IMR-90 (cell line): ENCODE data around the gene TRIM62. TPM values are rescaled to one million over a fixed set of nuclear protein-coding genes. Genes with fewer than 3 reads are reported as not detected.

Experiments
- ATAC-seq: fragments of 200-7000 bp; cut with Tn5 transposase; 2 replicates; pipeline ENCODE4 v1.9.1; 2020; ENCODE audit warnings: low read depth, mild to moderate bottlenecking, moderate library complexity
- BruUV-seq: library from RNA; stranded (reverse); fragments of 400-500 nt; replicated peaks from 2 replicates; lab custom pipeline; 2021; lab: Mats Ljungman, UMichigan
- CTCF ChIA-PET: fragments of 300-600 bp; formaldehyde crosslinking; extraction: SDS; loops from one replicate; lab custom pipeline; 2021; ENCODE audit warnings: antibody characterized with exemption; lab: Yijun Ruan, JAX
- POLR2A ChIA-PET: fragments of 300-600 bp; sonication (Branson Sonifier 250); formaldehyde crosslinking; loops from one replicate; lab custom pipeline; 2022; ENCODE audit warnings: antibody characterized with exemption; ENCODE audit not compliant: unreplicated experiment; lab: Charles Lee
- DNase-seq: peaks from one replicate; pipeline ENCODE4 v3.0.0; 2013
- H2AFZ ChIP-seq: replicated peaks from 2 replicates; pipeline ENCODE3; 2013; ENCODE audit warnings: low read length, mild to moderate bottlenecking; ENCODE audit not compliant: poor library complexity
- H2AK5ac ChIP-seq: 2 replicates; pipeline ENCODE4 v1.6.1; 2013; ENCODE audit warnings: low read depth, low read length, inconsistent platforms
- H2AK9ac ChIP-seq: replicated peaks from 2 replicates; pipeline ENCODE3; 2013; ENCODE audit warnings: mild to moderate bottlenecking, low read depth, low read length, moderate library complexity; ENCODE audit not compliant: poor library complexity
- H2BK120ac ChIP-seq: 2 replicates; pipeline ENCODE4 v1.6.1; 2013; ENCODE audit warnings: low read depth, low read length, inconsistent platforms
- H2BK15ac ChIP-seq: 3 replicates; pipeline ENCODE4 v1.6.1; 2013; ENCODE audit warnings: low read depth, low read length, inconsistent platforms
- H2BK20ac ChIP-seq: 2 replicates; pipeline ENCODE4 v1.6.1; 2013; ENCODE audit warnings: low read depth, mild to moderate bottlenecking, inconsistent platforms, low read length, moderate library complexity
- H2BK5ac ChIP-seq: 2 replicates; pipeline ENCODE4 v1.6.1; 2013; ENCODE audit warnings: mild to moderate bottlenecking, low read depth, low read length, inconsistent platforms; ENCODE audit not compliant: poor library complexity, severe bottlenecking
- H3K14ac ChIP-seq: replicated peaks from 2 replicates; pipeline ENCODE4 v1.6.1; 2013; ENCODE audit warnings: low read depth, low read length, inconsistent platforms
- H3K18ac ChIP-seq: 2 replicates; pipeline ENCODE4 v1.6.1; 2013; ENCODE audit warnings: low read depth, low read length, control low read depth
- H3K23ac ChIP-seq: 2 replicates; pipeline ENCODE4 v1.6.1; 2013; ENCODE audit warnings: low read depth, low read length, inconsistent platforms
- H3K27ac ChIP-seq: 2 replicates; pipeline ENCODE4 v1.5.1; 2013; ENCODE audit warnings: mild to moderate bottlenecking, control low read depth, low read length; ENCODE audit not compliant: insufficient read depth
- H3K27me3 ChIP-seq: 2 replicates; pipeline ENCODE4 v1.6.1; 2013; ENCODE audit warnings: low read length; ENCODE audit not compliant: control insufficient read depth, insufficient read depth
- H3K36me3 ChIP-seq: 2 replicates; pipeline ENCODE4 v1.6.1; 2013; ENCODE audit warnings: low read length, mixed read lengths; ENCODE audit not compliant: control insufficient read depth, insufficient read depth
- H3K4ac ChIP-seq: 2 replicates; pipeline ENCODE4 v1.6.1; 2013; ENCODE audit warnings: low read depth, low read length, inconsistent platforms
- H3K4me1 ChIP-seq: 2 replicates; pipeline ENCODE4 v1.6.1; 2013; ENCODE audit warnings: low read length, mixed read lengths; ENCODE audit not compliant: control insufficient read depth, insufficient read depth
- H3K4me2 ChIP-seq: 2 replicates; pipeline ENCODE4 v1.6.1; 2013; ENCODE audit warnings: low read depth, mild to moderate bottlenecking, control low read depth, low read length, moderate library complexity
- H3K4me3 ChIP-seq: 2 replicates; pipeline ENCODE4 v1.5.1; 2013; ENCODE audit warnings: low read depth, mild to moderate bottlenecking, control low read depth, low read length, moderate library complexity; ENCODE audit not compliant: insufficient read depth
- H3K56ac ChIP-seq: 2 replicates; pipeline ENCODE4 v1.6.1; 2013; ENCODE audit warnings: low read length, inconsistent platforms; ENCODE audit not compliant: insufficient read depth; ENCODE audit errors: extremely low read depth
- H3K79me1 ChIP-seq, 2 experiments: 2 replicates each; pipeline ENCODE4 v1.6.1; 2013; ENCODE audit warnings: low read length in 2 of 2, inconsistent platforms in 1 of 2, low read depth in 1 of 2
- H3K9ac ChIP-seq: 2 replicates; pipeline ENCODE4 v1.6.1; 2013; ENCODE audit warnings: low read depth, low read length, control low read depth
- H3K9me1 ChIP-seq: 2 replicates; pipeline ENCODE4 v1.6.1; 2013; ENCODE audit warnings: low read length, inconsistent platforms; ENCODE audit not compliant: insufficient read depth
- H3K9me3 ChIP-seq: 2 replicates; pipeline ENCODE4 v1.6.1; 2013; ENCODE audit warnings: low read length; ENCODE audit not compliant: control insufficient read depth, insufficient read depth
- H4K20me1 ChIP-seq: 2 replicates; pipeline ENCODE4 v1.6.1; 2013; ENCODE audit warnings: low read length, inconsistent platforms; ENCODE audit not compliant: insufficient read depth
- H4K5ac ChIP-seq: 2 replicates; pipeline ENCODE4 v1.6.1; 2013; ENCODE audit warnings: mild to moderate bottlenecking, low read depth, low read length, control low read depth
- H4K8ac ChIP-seq, 2 experiments: 2 replicates each; pipeline ENCODE4 v1.6.1; 2013; ENCODE audit warnings: low read depth in 2 of 2, low read length in 2 of 2, control low read depth in 1 of 2, inconsistent platforms in 1 of 2
- H4K91ac ChIP-seq: 2 replicates; pipeline ENCODE4 v1.6.1; 2013; ENCODE audit warnings: low read depth, low read length, inconsistent platforms; ENCODE audit not compliant: insufficient read depth
- CEBPB ChIP-seq: IDR thresholded peaks from 2 replicates; pipeline ENCODE4 v1.6.1; 2012; ENCODE audit warnings: low read depth, low read length, improper control_type of control experiment
- POLR2A ChIP-seq: IDR thresholded peaks from 2 replicates; pipeline ENCODE4 v1.6.1; 2012; ENCODE audit warnings: mild to moderate bottlenecking, low read depth, low read length
- WGBS, 2 experiments: methylation state at CpG; one replicate each; pipeline versions ENCODE4 v1.1.5 to v1.1.7; 2013; ENCODE audit warnings: missing lambda C conversion rate in 2 of 2; ENCODE audit not compliant: insufficient read length in 1 of 2; ENCODE audit errors: extremely low coverage in 2 of 2; 5-methylcytosine and 5-hydroxymethylcytosine counted together
- dilution Hi-C: fragments of 300-500 bp; cut with HindIII; formaldehyde crosslinking; loops from one replicate; pipeline ENCODE4 v1.14.3; 2018; ENCODE audit warnings: low sequenced_read_pairs; ENCODE audit not compliant: unreplicated experiment
- in situ Hi-C: fragments of 300-500 bp; cut with MboI; formaldehyde crosslinking; loops from 3 replicates; pipeline ENCODE4 v1.14.3; 2019; ENCODE audit warnings: low sequenced_read_pairs, inconsistent platforms, mixed read lengths
- intact Hi-C: fragments of 100-400 bp; cut with micrococcal nuclease; formaldehyde crosslinking; loops from 2 replicates; pipeline ENCODE4 v1.10.0; 2022
- polyA plus RNA-seq, 3 experiments: library from polyadenylated mRNA; depleted of rRNA; stranded (reverse); fragments of >200 nt; gene quantifications; 2 replicates each; pipeline ENCODE4 v1.2.3, GENCODE V29; 2012; ENCODE audit warnings: low replicate concordance in 1 of 3
- total RNA-seq: library from RNA; depleted of rRNA; stranded (reverse); fragments of >200 nt; gene quantifications from 2 replicates; pipeline ENCODE4 v1.2.3, GENCODE V29; 2012

Gene TRIM62
- total and polyA plus RNA-seq, 2 of the 4 experiments (the other 2 are of a cell fraction), result 3.0 to 11.1 TPM

GRCh38 chr1:33142483-33143064, 39.3 kb downstream of the TRIM62 start:
- no peak for ATAC-seq
- intact Hi-C loops, result no loop called here

More at GRCh38 chr1:33142483-33143064, 39.3 kb downstream of the TRIM62 start:
- Histone ChIP-seq H3K4me2 (no peak overlapping the region), H3K4ac (peak overlapping the region; percentile 96), H3K4me3 (no peak overlapping the region), H3K56ac (peak overlapping the region; percentile 82; the same call in 1 of the 2 replicates), H2BK120ac (peak overlapping the region; percentile 97), H3K9me1 (peaks cover 37% of the 10 kb centered on the region), H2BK5ac (peak overlapping the region; percentile 93), H4K91ac (peak overlapping the region; percentile 95), H3K27me3 (no peaks in the 10 kb centered on the region), H4K20me1 (no peaks in the 10 kb centered on the region), H2AFZ (peak overlapping the region; percentile 26), H4K5ac (peak overlapping the region; percentile 74; the same call in 1 of the 2 replicates), H2BK15ac (peak overlapping the region; percentile 79; the same call in 2 of the 3 replicates), H2AK5ac (peak overlapping the region; percentile 87), H3K36me3 (peaks cover 19% of the 10 kb centered on the region), H4K8ac (peak overlapping the region; percentile 73 to 79), H3K27ac (peak overlapping the region; percentile 54), H3K23ac (peak overlapping the region; percentile 92), H2BK20ac (peak overlapping the region; percentile 93), H3K79me1 (peaks cover 3 to 28% of the 10 kb centered on the region in 2 experiments; a peak in 3 of 4 replicates), H3K4me1 (peaks cover 22% of the 10 kb centered on the region), H3K9me3 (no peaks in the 10 kb centered on the region), H3K14ac (peak overlapping the region; percentile 92), H3K18ac (peak overlapping the region; percentile 73), H2AK9ac (peak overlapping the region; percentile 65), H3K9ac (no peak overlapping the region)
- TF ChIP-seq POLR2A, result no peak
- peak; percentile 54; the same call in 1 of the 2 replicates for TF ChIP-seq CEBPB
- in situ Hi-C loops, result no loop called here
- DNase-seq, result no peak
- CTCF ChIA-PET, result interaction anchor here (0.6 kb wide), 1 partner anchor 27 kb away, joined by 3 read pairs; no protein-coding TSS in a partner anchor
- dilution Hi-C loops, result no loop called here
- BruUV-seq, result no TSS peak
- POLR2A ChIA-PET, result no interaction called here
- 100% methylated on average over 2 of the region's 7 CpGs; no CpG with 5 or more reads in 1 of the 2 experiments for WGBS, 2 experiments
